NCI-H128 (cell line): Measurements from ENCODE around the gene NKX2-3.

Experiments used
- DNase-seq: peaks from one replicate; lab custom pipeline; 2025; ENCODE audit not compliant: unreplicated experiment; lab: John Stamatoyannopoulos, UW

Gene NKX2-3

DNA sequence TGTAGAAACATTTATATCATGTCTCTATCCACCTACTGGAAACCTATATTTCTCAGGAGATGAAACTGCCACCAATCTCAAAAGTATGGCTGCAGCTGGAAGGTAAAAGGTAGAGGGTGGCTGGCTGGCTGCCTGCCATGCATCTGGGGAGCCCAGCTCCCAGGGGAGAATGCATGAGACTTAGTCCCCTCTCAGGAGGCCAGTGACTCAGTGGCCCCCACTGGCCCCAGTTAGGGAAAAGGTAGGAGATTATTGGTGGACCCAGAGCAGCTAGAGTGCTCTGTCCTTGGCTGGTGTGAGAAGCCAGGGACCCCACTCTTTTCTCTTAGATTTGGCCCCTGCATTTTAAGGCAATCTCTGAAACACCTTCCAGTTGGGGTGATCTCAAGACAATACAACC is 6.8 kb upstream of the NKX2-3 start:
- no peak for DNase-seq

GRCh38 chr10:99526861-99527504 is 5.8 kb upstream of the NKX2-3 start:
- DNase-seq, result no peak

- no peak for DNase-seq
These were observed 4.9 kb upstream of the NKX2-3 start for GRCh38 chr10:99527526-99528493.

- DNase-seq, result no peak
These were observed 4.0 kb upstream of the NKX2-3 start for GRCh38 chr10:99528494-99529441.

GRCh38 chr10:99529591-99530107 is 3.1 kb upstream of the NKX2-3 start:
- DNase-seq, result no peak

DNA sequence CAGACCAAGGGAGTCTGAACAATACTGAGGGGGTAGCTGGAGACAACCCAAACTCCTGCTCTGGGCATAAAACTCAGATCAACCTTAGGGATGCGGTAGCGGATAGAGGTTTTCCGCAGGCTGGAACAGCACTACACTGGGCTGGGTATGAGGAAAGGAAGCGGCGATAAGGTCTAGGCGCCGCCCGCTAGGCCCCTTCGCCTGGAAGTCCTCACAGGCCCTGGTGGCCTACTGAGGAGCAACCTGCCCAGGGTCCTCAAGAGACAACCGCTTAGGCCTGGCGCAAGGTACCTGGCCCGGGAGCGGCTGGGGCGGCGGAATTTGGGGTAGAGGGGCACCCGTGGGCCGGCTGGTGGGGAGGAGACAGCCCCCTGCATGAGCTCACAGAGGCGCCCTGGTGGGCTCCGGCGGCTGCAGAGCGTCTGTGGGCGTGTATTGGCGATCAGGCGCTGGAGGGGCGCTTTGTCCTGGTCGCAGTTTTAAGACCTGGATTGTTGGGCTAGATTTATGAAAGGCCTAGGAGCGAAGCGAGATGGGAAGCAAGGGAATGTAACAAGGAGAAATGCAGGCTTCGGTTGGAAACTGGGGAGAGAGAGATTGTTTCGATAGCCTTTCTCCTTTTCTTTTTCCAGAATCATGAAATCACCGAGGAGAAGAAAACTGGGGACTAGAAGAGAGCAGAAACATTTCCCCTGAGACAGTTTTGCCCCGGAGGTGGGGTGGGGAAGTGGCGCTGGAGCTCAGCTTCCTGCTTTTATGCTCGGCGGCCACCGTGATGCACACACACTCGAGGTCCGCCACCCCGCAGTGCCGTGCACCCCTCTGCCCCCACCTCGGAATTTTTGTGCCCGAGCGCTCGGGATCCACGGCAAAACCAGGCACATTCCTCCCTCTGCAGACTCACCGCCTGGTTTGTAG is 2.4 kb upstream of the NKX2-3 start:
- no peak for DNase-seq

DNA sequence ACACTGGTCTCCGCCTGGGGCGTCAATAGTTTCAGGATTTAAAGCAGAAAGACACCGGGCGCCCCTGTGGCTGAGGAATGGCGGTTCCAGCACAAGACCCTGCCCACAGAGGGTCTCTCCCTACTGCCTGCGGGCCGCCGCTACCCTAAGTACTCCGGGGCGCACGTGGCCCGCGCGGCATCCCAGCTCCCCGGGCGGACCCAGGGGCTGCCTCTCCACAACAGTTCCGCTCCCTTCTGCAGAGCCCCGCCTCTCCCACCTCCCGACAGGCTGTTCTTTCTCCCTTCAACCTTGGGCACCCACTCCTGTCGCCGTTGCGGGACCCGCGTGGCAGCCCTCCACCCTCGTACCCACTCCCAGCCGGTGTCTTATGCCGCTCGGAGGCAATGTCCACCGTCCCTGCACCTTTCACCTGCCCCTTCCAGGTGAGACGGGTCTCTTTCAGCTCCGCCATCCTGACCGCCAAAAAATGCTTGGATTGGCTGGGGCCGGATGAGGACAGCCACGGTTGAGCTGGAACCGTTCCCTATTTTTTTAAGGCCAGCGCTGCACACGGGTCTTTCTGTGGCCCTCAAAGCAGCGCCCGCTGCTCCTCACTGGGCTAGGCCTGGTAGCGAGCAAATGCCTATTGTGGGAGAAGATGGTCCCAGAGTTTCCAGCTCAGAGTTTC is 1.6 kb upstream of the NKX2-3 start:
- DNase-seq, result no peak

- no peak for DNase-seq
These were observed 797 bp upstream of the NKX2-3 start for GRCh38 chr10:99531696-99532593.

DNA sequence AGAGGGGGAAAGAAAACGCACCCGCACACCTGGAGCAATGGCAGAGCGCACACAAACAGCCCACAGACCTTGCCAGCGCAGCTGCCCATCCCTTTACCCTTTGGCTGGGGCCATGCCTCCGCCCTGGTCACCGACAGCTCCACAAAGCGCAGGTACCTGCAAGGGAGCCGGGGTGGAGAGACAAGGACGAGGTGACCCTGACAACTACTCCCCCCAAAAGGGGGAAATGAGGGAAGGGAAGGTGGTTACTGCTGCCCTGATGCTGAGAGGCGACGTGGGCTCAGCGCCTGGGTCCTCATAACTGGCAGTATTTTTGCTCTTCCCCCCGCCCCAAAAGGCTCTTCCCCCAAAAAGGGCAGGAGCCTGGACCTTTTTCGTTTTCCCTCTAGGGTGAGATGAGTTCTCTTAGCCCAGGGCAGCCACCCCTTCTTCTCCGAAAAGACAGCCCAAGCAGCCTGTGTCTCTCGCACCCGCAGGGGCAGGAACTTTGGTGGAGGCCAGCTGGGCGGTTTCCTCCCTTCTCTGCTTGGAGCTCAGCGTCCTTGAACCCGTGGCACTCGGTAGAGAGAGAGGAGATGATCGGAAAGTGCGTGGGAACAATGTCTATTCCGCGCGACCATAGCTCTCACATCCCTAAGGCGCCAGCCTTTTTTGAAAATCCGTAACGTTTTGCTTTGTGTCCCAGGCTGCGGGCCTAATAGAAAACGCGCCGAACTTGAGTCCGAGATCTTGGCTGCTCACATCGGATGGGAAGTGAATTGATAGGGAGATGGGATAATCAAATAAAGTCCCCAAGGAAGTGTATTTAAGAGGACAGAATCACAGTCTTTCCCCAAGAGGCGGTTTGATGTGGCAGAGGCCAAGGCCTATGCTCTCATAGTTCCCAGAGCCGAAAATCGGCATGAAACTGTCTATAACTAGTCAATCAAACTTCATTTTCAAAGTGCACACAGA is 1.0 kb downstream of the NKX2-3 start:
- DNase-seq, result no peak

DNA sequence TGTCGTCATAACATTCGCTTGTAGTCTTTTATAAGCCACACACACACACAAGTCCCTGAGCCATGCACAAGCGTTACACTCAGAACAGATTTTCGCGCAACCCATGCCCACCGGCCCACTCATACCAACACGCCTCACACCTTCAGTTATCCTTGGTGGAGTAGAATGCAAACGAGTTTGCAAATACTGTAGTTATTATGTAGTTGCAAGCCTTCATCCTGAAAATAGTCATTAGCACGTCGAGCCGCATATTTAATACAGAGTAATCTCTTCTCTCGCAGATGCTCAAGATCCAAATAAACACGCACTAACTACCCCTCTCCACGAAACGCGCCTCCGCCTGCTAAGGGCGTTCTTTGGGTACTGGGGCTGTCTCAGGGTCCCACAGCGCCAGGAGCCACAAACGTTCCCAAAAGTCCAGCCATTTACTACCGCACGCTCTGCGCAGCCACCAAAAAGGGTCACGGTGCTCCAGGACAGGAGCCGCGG is 1.8 kb downstream of the NKX2-3 start:
- no peak for DNase-seq

DNA sequence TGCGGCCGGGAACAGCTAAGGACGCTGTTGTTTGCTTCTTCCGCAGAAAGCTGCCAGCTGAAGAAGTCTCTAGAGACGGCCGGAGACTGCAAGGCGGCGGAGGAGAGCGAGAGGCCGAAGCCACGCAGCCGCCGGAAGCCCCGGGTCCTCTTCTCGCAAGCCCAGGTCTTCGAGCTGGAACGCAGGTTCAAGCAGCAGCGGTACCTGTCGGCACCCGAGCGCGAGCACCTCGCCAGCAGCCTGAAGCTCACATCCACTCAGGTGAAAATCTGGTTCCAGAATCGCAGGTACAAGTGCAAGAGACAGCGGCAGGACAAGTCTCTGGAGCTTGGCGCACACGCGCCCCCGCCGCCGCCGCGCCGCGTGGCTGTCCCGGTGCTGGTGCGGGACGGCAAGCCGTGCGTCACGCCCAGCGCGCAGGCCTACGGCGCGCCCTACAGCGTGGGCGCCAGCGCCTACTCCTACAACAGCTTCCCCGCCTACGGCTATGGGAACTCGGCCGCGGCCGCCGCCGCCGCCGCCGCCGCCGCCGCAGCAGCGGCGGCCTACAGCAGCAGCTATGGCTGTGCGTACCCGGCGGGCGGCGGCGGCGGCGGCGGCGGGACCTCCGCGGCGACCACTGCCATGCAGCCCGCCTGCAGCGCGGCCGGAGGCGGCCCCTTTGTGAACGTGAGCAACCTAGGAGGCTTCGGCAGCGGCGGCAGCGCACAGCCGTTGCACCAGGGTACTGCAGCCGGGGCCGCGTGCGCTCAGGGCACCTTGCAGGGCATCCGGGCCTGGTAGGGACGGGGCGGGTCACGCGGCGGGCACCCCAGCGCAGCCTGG is 2.4 kb downstream of the NKX2-3 start:
- no peak for DNase-seq

DNA sequence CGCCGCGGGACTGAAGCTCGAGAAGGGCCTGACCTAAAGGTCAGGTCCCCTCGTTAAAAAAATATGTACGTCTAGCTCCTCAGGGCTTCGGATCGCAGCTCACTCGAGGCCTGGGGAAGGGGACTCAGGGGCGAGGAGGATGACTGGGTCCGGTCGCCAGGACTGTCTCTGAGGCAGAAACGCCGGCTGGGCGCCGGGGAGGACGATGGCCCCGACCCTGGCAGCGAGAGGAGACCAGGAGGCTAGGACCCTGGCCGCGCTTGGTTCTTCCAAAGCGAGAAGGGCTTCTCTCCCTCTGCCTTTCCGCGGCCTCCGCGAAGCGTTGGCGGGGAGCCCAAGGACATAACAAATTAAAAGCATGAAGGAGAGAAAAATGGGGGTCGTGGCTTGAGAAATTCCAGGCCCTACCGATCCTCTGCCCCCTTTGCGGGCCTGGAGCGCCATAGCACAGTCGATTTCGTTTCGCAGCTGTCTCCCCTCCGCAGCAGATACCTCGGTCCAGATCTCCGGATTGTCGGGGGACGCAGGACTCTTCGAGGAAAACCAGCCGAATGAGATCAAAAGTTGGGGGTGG is 3.1 kb downstream of the NKX2-3 start:
- DNase-seq, result no peak

GRCh38 chr10:99536338-99537085 is 3.8 kb downstream of the NKX2-3 start:
- no peak for DNase-seq

DNA sequence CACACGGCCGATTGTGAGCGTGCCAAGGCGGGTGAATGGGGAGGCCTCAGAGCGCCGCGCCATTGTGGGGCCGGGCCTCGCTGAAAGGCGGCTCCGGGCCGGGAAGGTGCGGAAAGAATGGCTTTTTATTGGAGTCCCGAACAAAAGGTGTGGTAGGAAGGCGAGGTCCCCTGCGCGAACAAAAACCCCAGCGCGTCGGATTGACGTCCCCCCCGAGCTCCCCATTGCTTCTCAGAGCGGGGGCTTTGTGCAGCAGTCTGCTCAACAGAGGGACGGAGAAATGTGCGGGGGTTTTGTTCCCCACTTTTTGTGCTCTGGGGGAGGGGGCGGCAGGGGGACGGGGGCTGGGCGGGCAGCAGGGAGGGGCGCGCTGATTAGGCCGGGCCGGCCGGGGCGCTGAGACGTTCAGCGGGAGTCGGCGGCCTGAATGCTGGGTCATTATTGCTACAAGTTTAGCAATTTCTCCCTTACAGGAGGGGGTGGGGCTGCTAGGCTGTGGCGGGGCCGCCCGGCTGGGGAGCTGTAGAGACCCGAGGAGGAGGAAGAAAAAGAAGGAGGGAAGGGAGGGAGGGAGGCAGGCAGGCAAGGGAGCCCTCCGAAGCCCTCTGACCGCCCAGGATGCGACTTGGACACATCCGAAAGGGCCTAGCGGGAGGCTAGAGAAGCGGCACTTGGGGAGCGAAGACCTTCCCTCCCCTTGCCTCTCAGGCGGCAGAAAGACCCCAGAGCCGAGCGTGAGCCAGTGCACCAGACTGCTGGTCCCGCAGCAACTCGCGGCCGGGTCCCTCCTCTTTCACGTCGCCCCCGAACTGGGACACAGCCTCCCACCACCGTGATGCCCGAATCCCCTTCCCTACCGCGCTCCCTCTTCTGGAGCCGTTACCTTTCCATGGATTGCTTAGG is 4.6 kb downstream of the NKX2-3 start:
- DNase-seq, result no peak
